H1 (cell line): ENCODE data around the gene FOLR1. TPM values are rescaled to one million over a fixed set of nuclear protein-coding genes. Genes with fewer than 3 reads are reported as not detected.

Experiments
- BRCA1 ChIP-seq: IDR thresholded peaks from 2 replicates; pipeline ENCODE4 v1.6.1; 2012; ENCODE audit warnings: low read depth, low read length, improper control_type of control experiment
- SIRT6 ChIP-seq: IDR thresholded peaks from one replicate; pipeline ENCODE4 v1.7.1; 2012; ENCODE audit warnings: low read length, inconsistent platforms
- YY1 ChIP-seq: IDR thresholded peaks from 2 replicates; pipeline ENCODE4 v1.6.1; 2011; ENCODE audit warnings: low read depth, mild to moderate bottlenecking, low read length
- polyA plus RNA-seq, 7 experiments: library from polyadenylated mRNA; depleted of rRNA in 3 of 7; stranded (reverse) in 5 of 7; unstranded in 2 of 7; fragments of >200 nt in 5 of 7; fragments of 200-250 nt in 2 of 7; gene quantifications; 1 replicate in 5 of 7; 2 replicates in 1 of 7; 4 replicates in 1 of 7; pipeline versions ENCODE4 v1.2.1 to v1.2.3, GENCODE V29; 2011 to 2013; ENCODE audit warnings: missing spikeins in 2 of 7, mixed read lengths in 2 of 7
- total RNA-seq: library from RNA; stranded (reverse); fragmentation: NEBNext Ultra II Directional; extraction: Animal tissue kit (Norgen Biotek cat#: 25700); gene quantifications from 2 replicates; pipeline ENCODE4 v1.2.1, GENCODE V29; 2021
- TF ChIP-seq, protein P1 (sequence below): fragments of 300-600 bp; sonication (generic); IDR thresholded peaks from 2 replicates; pipeline ENCODE4 v1.7.1; 2012; ENCODE audit warnings: low read length, moderate library complexity, mild to moderate bottlenecking, inconsistent platforms; ENCODE audit not compliant: insufficient replicate concordance
- TF ChIP-seq, protein P2 (sequence below): IDR thresholded peaks from 2 replicates; pipeline ENCODE4 v1.6.1; 2012; ENCODE audit warnings: low read length, inconsistent platforms

FOLR1 gene
- total and polyA plus RNA-seq, 2 of the 8 experiments (the other 6 are each of a cell fraction or from before 2014, with no cell fraction given) = 1.3 TPM; not detected in 1

- TF ChIP-seq, protein P1, sequence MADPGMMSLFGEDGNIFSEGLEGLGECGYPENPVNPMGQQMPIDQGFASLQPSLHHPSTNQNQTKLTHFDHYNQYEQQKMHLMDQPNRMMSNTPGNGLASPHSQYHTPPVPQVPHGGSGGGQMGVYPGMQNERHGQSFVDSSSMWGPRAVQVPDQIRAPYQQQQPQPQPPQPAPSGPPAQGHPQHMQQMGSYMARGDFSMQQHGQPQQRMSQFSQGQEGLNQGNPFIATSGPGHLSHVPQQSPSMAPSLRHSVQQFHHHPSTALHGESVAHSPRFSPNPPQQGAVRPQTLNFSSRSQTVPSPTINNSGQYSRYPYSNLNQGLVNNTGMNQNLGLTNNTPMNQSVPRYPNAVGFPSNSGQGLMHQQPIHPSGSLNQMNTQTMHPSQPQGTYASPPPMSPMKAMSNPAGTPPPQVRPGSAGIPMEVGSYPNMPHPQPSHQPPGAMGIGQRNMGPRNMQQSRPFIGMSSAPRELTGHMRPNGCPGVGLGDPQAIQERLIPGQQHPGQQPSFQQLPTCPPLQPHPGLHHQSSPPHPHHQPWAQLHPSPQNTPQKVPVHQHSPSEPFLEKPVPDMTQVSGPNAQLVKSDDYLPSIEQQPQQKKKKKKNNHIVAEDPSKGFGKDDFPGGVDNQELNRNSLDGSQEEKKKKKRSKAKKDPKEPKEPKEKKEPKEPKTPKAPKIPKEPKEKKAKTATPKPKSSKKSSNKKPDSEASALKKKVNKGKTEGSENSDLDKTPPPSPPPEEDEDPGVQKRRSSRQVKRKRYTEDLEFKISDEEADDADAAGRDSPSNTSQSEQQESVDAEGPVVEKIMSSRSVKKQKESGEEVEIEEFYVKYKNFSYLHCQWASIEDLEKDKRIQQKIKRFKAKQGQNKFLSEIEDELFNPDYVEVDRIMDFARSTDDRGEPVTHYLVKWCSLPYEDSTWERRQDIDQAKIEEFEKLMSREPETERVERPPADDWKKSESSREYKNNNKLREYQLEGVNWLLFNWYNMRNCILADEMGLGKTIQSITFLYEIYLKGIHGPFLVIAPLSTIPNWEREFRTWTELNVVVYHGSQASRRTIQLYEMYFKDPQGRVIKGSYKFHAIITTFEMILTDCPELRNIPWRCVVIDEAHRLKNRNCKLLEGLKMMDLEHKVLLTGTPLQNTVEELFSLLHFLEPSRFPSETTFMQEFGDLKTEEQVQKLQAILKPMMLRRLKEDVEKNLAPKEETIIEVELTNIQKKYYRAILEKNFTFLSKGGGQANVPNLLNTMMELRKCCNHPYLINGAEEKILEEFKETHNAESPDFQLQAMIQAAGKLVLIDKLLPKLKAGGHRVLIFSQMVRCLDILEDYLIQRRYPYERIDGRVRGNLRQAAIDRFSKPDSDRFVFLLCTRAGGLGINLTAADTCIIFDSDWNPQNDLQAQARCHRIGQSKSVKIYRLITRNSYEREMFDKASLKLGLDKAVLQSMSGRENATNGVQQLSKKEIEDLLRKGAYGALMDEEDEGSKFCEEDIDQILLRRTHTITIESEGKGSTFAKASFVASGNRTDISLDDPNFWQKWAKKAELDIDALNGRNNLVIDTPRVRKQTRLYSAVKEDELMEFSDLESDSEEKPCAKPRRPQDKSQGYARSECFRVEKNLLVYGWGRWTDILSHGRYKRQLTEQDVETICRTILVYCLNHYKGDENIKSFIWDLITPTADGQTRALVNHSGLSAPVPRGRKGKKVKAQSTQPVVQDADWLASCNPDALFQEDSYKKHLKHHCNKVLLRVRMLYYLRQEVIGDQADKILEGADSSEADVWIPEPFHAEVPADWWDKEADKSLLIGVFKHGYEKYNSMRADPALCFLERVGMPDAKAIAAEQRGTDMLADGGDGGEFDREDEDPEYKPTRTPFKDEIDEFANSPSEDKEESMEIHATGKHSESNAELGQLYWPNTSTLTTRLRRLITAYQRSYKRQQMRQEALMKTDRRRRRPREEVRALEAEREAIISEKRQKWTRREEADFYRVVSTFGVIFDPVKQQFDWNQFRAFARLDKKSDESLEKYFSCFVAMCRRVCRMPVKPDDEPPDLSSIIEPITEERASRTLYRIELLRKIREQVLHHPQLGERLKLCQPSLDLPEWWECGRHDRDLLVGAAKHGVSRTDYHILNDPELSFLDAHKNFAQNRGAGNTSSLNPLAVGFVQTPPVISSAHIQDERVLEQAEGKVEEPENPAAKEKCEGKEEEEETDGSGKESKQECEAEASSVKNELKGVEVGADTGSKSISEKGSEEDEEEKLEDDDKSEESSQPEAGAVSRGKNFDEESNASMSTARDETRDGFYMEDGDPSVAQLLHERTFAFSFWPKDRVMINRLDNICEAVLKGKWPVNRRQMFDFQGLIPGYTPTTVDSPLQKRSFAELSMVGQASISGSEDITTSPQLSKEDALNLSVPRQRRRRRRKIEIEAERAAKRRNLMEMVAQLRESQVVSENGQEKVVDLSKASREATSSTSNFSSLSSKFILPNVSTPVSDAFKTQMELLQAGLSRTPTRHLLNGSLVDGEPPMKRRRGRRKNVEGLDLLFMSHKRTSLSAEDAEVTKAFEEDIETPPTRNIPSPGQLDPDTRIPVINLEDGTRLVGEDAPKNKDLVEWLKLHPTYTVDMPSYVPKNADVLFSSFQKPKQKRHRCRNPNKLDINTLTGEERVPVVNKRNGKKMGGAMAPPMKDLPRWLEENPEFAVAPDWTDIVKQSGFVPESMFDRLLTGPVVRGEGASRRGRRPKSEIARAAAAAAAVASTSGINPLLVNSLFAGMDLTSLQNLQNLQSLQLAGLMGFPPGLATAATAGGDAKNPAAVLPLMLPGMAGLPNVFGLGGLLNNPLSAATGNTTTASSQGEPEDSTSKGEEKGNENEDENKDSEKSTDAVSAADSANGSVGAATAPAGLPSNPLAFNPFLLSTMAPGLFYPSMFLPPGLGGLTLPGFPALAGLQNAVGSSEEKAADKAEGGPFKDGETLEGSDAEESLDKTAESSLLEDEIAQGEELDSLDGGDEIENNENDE = no peak
- TF ChIP-seq BRCA1 (no peak), SIRT6 (no peak), YY1 (no peak)
- TF ChIP-seq, protein P2, sequence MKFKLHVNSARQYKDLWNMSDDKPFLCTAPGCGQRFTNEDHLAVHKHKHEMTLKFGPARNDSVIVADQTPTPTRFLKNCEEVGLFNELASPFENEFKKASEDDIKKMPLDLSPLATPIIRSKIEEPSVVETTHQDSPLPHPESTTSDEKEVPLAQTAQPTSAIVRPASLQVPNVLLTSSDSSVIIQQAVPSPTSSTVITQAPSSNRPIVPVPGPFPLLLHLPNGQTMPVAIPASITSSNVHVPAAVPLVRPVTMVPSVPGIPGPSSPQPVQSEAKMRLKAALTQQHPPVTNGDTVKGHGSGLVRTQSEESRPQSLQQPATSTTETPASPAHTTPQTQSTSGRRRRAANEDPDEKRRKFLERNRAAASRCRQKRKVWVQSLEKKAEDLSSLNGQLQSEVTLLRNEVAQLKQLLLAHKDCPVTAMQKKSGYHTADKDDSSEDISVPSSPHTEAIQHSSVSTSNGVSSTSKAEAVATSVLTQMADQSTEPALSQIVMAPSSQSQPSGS = no peak
Measured at GRCh38 chr11:72217841-72218240, 25.9 kb downstream of the FOLR1 start (continued).
